ENCODE measurements around the gene SERTAD2. TPM values are rescaled to one million over a fixed set of nuclear protein-coding genes. Genes with fewer than 3 reads are reported as not detected.

The SERTAD2 gene
- total and polyA plus RNA-seq, 2 of the 4 experiments (the other 2 are of a cell fraction) = 5.0 to 11.0 TPM

GRCh38 chr2:64608867-64609226 is 44.9 kb downstream of the SERTAD2 start:
- no peak for TF ChIP-seq MAFK (IDR thresholded peaks at IDR 0.05; ENCODE audit: low read depth, low read length)
- TF ChIP-seq RCOR1 (IDR thresholded peaks at IDR 0.05; ENCODE audit: insufficient replicate concordance, low read length) = no peak
- TF ChIP-seq BHLHE40 (IDR thresholded peaks at IDR 0.05; ENCODE audit: low read depth, low read length) = no peak
- TF ChIP-seq CHD1 (IDR thresholded peaks at IDR 0.05; ENCODE audit: low read depth, low read length) = no peak
- no peak for TF ChIP-seq FOS (IDR thresholded peaks at IDR 0.05; ENCODE audit: low read depth, low read length)
- TF ChIP-seq NFE2L2 (IDR thresholded peaks at IDR 0.05; ENCODE audit: low read depth, low read length) = no peak
- no peak for TF ChIP-seq MXI1 (IDR thresholded peaks at IDR 0.05; ENCODE audit: borderline replicate concordance, low read depth, low read length)
- no peak for TF ChIP-seq RFX5 (IDR thresholded peaks at IDR 0.05; ENCODE audit: low read depth, low read length)
- TF ChIP-seq SMC3 (IDR thresholded peaks at IDR 0.05; ENCODE audit: low read depth, low read length) = no peak
- TF ChIP-seq MAZ (IDR thresholded peaks at IDR 0.05; ENCODE audit: borderline replicate concordance, low read depth, low read length) = no peak
- TF ChIP-seq CEBPB (IDR thresholded peaks at IDR 0.05; ENCODE audit: low read depth, low read length) = no peak
- TF ChIP-seq RAD21 (IDR thresholded peaks at IDR 0.05; ENCODE audit: low read length) = no peak
- TF ChIP-seq ELK1 (IDR thresholded peaks at IDR 0.05; ENCODE audit: borderline replicate concordance, low read depth, low read length) = no peak
- TF ChIP-seq POLR2A (IDR thresholded peaks at IDR 0.05; ENCODE audit: low read depth, low read length) = no peak
- no peak for TF ChIP-seq USF2 (IDR thresholded peaks at IDR 0.05; ENCODE audit: low read depth, low read length)
- no peak for TF ChIP-seq CTCF (conservative IDR thresholded peaks at IDR 0.05; ENCODE audit: low read depth, low read length)
- H3K18ac ChIP-seq (ENCODE audit: low read depth, low read length) = no peak overlapping the region
- DNase-seq = no peak
- no TSS peak for BruUV-seq (replicated peaks)
- H4K8ac ChIP-seq (ENCODE audit: low read depth in 2 of 2, low read length in 2 of 2) = no peak overlapping the region
- H4K91ac ChIP-seq (ENCODE audit: insufficient read depth, low read depth, low read length) = no peak overlapping the region
- dilution Hi-C loops (cut with HindIII; ENCODE audit: low sequenced_read_pairs, unreplicated experiment) = no loop called here
- no peak overlapping the region for H3K9ac ChIP-seq (ENCODE audit: low read depth, low read length)
- ChIA-PET CTCF (interaction anchor here (0.5 to 2.5 kb wide), 2 partner anchors 22 to 23 kb away, joined by 5 to 6 read pairs; no protein-coding TSS in a partner anchor), POLR2A (ENCODE audit: unreplicated experiment) (no interaction called here)
- in situ Hi-C loops (cut with MboI; ENCODE audit: low sequenced_read_pairs) = no loop called here
- no peak overlapping the region for H2BK20ac ChIP-seq (ENCODE audit: low read depth, low read length)
- no peak overlapping the region for H2BK15ac ChIP-seq (ENCODE audit: low read depth, low read length)
- no peaks in the 10 kb centered on the region for H3K9me1 ChIP-seq (ENCODE audit: insufficient read depth, low read length)
- no peak; the same call in none of the 2 replicates for ATAC-seq (ENCODE audit: low read depth)
- no peak overlapping the region for H3K27ac ChIP-seq (ENCODE audit: insufficient read depth, low read length)
- no peak overlapping the region for H2BK120ac ChIP-seq (ENCODE audit: low read depth, low read length)
- WGBS, 2 experiments (ENCODE audit: extremely low coverage in 2 of 2, insufficient read length in 1 of 2) = 24% methylated on average over 12 of the region's 20 CpGs; no CpG with 5 or more reads in 1 of the 2 experiments
- H4K20me1 ChIP-seq (ENCODE audit: insufficient read depth, low read length) = no peaks in the 10 kb centered on the region
- H4K5ac ChIP-seq (ENCODE audit: low read depth, low read length) = no peak overlapping the region
- H3K4me3 ChIP-seq (ENCODE audit: insufficient read depth, low read depth, low read length) = peak overlapping the region; percentile 12; the same call in 1 of the 2 replicates
- H3K4me2 ChIP-seq (ENCODE audit: low read depth, low read length) = no peak overlapping the region
- H3K36me3 ChIP-seq (ENCODE audit: control insufficient read depth, insufficient read depth, low read length) = no peaks in the 10 kb centered on the region
- H3K4me1 ChIP-seq (ENCODE audit: control insufficient read depth, insufficient read depth, low read length) = peaks cover 1% of the 10 kb centered on the region; the same call in 1 of the 2 replicates
- H3K14ac ChIP-seq (replicated peaks; ENCODE audit: low read depth, low read length) = no peak overlapping the region
- peak overlapping the region; percentile 77 for H2AFZ ChIP-seq (replicated peaks; ENCODE audit: low read length, poor library complexity)
- H3K27me3 ChIP-seq (ENCODE audit: control insufficient read depth, insufficient read depth, low read length) = peaks cover 68% of the 10 kb centered on the region
- intact Hi-C loops (cut with micrococcal nuclease) = no loop called here
- no peak overlapping the region for H2AK5ac ChIP-seq (ENCODE audit: low read depth, low read length)
- no peak overlapping the region for H3K56ac ChIP-seq (ENCODE audit: extremely low read depth, insufficient read depth, low read length)
- H3K23ac ChIP-seq (ENCODE audit: low read depth, low read length) = no peak overlapping the region
- no peak overlapping the region for H2BK5ac ChIP-seq (ENCODE audit: low read depth, low read length, poor library complexity, severe bottlenecking)
- H3K9me3 ChIP-seq (ENCODE audit: control insufficient read depth, insufficient read depth, low read length) = peaks cover 4% of the 10 kb centered on the region
- no peak overlapping the region for H3K4ac ChIP-seq (ENCODE audit: low read depth, low read length)
- H3K79me1 ChIP-seq (ENCODE audit: low read depth in 1 of 2, low read length in 2 of 2) = no peaks in the 10 kb centered on the region
- no peak overlapping the region for H2AK9ac ChIP-seq (replicated peaks; ENCODE audit: low read depth, low read length, poor library complexity)
